Smooth muscle cell (in vitro differentiated cells): Measurements from ENCODE around the gene NCS1. TPM values are rescaled to one million over a fixed set of nuclear protein-coding genes. Genes with fewer than 3 reads are reported as not detected.

Source experiments
- DNase-seq: peaks from one replicate; lab custom pipeline; 2025; ENCODE audit not compliant: unreplicated experiment; lab: John Stamatoyannopoulos, UW
- H2AFZ ChIP-seq: fragments of 200-600 bp; sonication (generic); 2 replicates; pipeline ENCODE4 v1.6.0; 2016; ENCODE audit warnings: antibody characterized with exemption, low read depth, mild to moderate bottlenecking
- H3F3A ChIP-seq: fragments of 200-600 bp; sonication (generic); 2 replicates; pipeline ENCODE4 v1.6.0; 2017; ENCODE audit warnings: antibody characterized with exemption, low read depth
- H3K27ac ChIP-seq: fragments of 200-600 bp; sonication (generic); 2 replicates; pipeline ENCODE4 v1.5.1; 2016; ENCODE audit warnings: low read depth, mild to moderate bottlenecking
- H3K27me3 ChIP-seq: fragments of 200-600 bp; sonication (generic); 2 replicates; pipeline ENCODE4 v1.6.1; 2016; ENCODE audit warnings: low read depth, mild to moderate bottlenecking
- H3K36me3 ChIP-seq: fragments of 200-600 bp; sonication (generic); 2 replicates; pipeline ENCODE4 v1.5.1; 2016; ENCODE audit warnings: low read depth
- H3K4me1 ChIP-seq: fragments of 200-600 bp; sonication (generic); 2 replicates; pipeline ENCODE4 v1.5.1; 2016; ENCODE audit warnings: low read depth
- H3K4me2 ChIP-seq: fragments of 200-600 bp; sonication (generic); 2 replicates; pipeline ENCODE4 v1.6.0; 2016; ENCODE audit warnings: mild to moderate bottlenecking
- H3K4me3 ChIP-seq: fragments of 200-600 bp; sonication (generic); 2 replicates; pipeline ENCODE4 v1.5.1; 2016; ENCODE audit warnings: mild to moderate bottlenecking
- H3K79me2 ChIP-seq: fragments of 200-600 bp; sonication (generic); 2 replicates; pipeline ENCODE4 v1.6.0; 2016; ENCODE audit warnings: low read depth, mild to moderate bottlenecking
- H3K9ac ChIP-seq: fragments of 200-600 bp; sonication (generic); 2 replicates; pipeline ENCODE4 v1.6.0; 2016; ENCODE audit warnings: low read depth
- H3K9me3 ChIP-seq: fragments of 200-600 bp; sonication (generic); replicated peaks from 2 replicates; pipeline ENCODE4 v1.5.1; 2016; ENCODE audit warnings: low read depth
- H4K20me1 ChIP-seq: fragments of 200-600 bp; sonication (generic); 2 replicates; pipeline ENCODE4 v1.6.0; 2016; ENCODE audit warnings: low read depth
- WGBS: methylation state at CpG from one replicate; pipeline ENCODE4 v1.1.7; 2016; ENCODE audit warnings: low lambda C conversion rate; 5-methylcytosine and 5-hydroxymethylcytosine counted together
- polyA plus RNA-seq: library from polyadenylated mRNA; unstranded; fragments of >200 nt; fragmentation: Nextera tagmentation; extraction: Ambion mirVana; gene quantifications from 2 replicates; pipeline ENCODE4 v1.2.1, GENCODE V29; 2016
- total RNA-seq: library from RNA; depleted of rRNA; stranded (reverse); fragments of >200 nt; gene quantifications from 2 replicates; pipeline ENCODE4 v1.2.3, GENCODE V29; 2014
- TF ChIP-seq, protein P1 (sequence below): fragments of 200-600 bp; sonication (generic); IDR thresholded peaks from 2 replicates; pipeline ENCODE4 v1.5.1; 2017; ENCODE audit warnings: borderline replicate concordance, mild to moderate bottlenecking, antibody characterized with exemption; ENCODE audit not compliant: insufficient read depth, poor library complexity, severe bottlenecking

The NCS1 gene
- total and polyA plus RNA-seq, 2 experiments from 2014 or later = 28.0 to 59.3 TPM

- H3K79me2 ChIP-seq = peaks cover 53% of the 10 kb centered on the region
- no peak overlapping the region for H3K9ac ChIP-seq
- no peak for DNase-seq
- H3K27me3 ChIP-seq = no peaks in the 10 kb centered on the region
- H3K4me2 ChIP-seq = no peak overlapping the region
- H4K20me1 ChIP-seq = peaks cover 84% of the 10 kb centered on the region
- no peak overlapping the region for H3K27ac ChIP-seq
- no peaks in the 10 kb centered on the region for H3K4me1 ChIP-seq
- H3K9me3 ChIP-seq = no peaks in the 10 kb centered on the region
- 90% methylated on average over 17 of the region's 17 CpGs for WGBS
- TF ChIP-seq, protein P1, sequence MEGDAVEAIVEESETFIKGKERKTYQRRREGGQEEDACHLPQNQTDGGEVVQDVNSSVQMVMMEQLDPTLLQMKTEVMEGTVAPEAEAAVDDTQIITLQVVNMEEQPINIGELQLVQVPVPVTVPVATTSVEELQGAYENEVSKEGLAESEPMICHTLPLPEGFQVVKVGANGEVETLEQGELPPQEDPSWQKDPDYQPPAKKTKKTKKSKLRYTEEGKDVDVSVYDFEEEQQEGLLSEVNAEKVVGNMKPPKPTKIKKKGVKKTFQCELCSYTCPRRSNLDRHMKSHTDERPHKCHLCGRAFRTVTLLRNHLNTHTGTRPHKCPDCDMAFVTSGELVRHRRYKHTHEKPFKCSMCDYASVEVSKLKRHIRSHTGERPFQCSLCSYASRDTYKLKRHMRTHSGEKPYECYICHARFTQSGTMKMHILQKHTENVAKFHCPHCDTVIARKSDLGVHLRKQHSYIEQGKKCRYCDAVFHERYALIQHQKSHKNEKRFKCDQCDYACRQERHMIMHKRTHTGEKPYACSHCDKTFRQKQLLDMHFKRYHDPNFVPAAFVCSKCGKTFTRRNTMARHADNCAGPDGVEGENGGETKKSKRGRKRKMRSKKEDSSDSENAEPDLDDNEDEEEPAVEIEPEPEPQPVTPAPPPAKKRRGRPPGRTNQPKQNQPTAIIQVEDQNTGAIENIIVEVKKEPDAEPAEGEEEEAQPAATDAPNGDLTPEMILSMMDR = no peak
- no peak overlapping the region for H3K4me3 ChIP-seq
- H2AFZ ChIP-seq = no peak overlapping the region
- no peaks in the 10 kb centered on the region for H3K36me3 ChIP-seq
- H3F3A ChIP-seq = no peaks in the 10 kb centered on the region
These were observed 28.0 kb downstream of the NCS1 start for GRCh38 chr9:130200038-130200849.

DNA sequence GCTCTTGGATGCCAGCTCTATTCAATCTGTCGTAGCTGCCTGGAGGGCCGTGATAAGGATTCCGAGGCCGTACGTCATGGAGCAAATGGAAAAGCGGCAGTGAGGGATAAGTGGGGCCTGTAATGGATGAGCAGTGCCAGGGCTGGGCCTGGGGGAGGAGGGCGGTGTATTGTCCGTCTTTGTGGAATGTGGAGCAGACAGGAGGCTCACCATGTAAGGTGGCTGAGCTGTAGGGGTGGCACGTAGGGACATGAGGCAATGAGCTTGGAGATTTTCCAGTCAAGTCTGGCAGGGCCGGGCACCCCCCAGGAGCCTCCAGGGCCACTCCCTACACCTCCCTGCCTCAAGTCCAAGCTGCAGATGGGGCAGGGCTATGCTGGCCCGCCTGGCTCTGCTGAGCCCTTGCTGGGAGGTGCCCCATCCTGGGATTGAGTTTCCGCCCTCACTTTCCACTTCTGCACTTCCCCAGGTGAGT, 29.2 kb downstream of the NCS1 start:
- H3K36me3 ChIP-seq = no peaks in the 10 kb centered on the region
- H3K4me3 ChIP-seq = no peak overlapping the region
- WGBS = 95% methylated on average over 12 of the region's 12 CpGs
- H3K79me2 ChIP-seq = peaks cover 41% of the 10 kb centered on the region
- DNase-seq = no peak
- H3K9me3 ChIP-seq = no peaks in the 10 kb centered on the region
- H3K27ac ChIP-seq = no peak overlapping the region
- H3K9ac ChIP-seq = no peak overlapping the region
- H2AFZ ChIP-seq = no peak overlapping the region
- no peaks in the 10 kb centered on the region for H3F3A ChIP-seq
- no peaks in the 10 kb centered on the region for H3K27me3 ChIP-seq
- H3K4me2 ChIP-seq = no peak overlapping the region
- TF ChIP-seq, protein P1 = no peak
- H4K20me1 ChIP-seq = peaks cover 81% of the 10 kb centered on the region
- no peaks in the 10 kb centered on the region for H3K4me1 ChIP-seq

- no peak overlapping the region for H3K27ac ChIP-seq
- H3K4me2 ChIP-seq = no peak overlapping the region
- H3K9me3 ChIP-seq = no peaks in the 10 kb centered on the region
- H3K36me3 ChIP-seq = no peaks in the 10 kb centered on the region
- H3F3A ChIP-seq = no peaks in the 10 kb centered on the region
- H3K4me3 ChIP-seq = no peak overlapping the region
- no peaks in the 10 kb centered on the region for H3K27me3 ChIP-seq
- DNase-seq = no peak
- TF ChIP-seq, protein P1 = no peak
- no peaks in the 10 kb centered on the region for H3K4me1 ChIP-seq
- peaks cover 81% of the 10 kb centered on the region for H4K20me1 ChIP-seq
- no peak overlapping the region for H3K9ac ChIP-seq
- H2AFZ ChIP-seq = no peak overlapping the region
- WGBS = 89% methylated on average over 8 of the region's 8 CpGs
- peaks cover 35% of the 10 kb centered on the region for H3K79me2 ChIP-seq
These were observed 29.8 kb downstream of the NCS1 start for GRCh38 chr9:130201974-130202373.

DNA sequence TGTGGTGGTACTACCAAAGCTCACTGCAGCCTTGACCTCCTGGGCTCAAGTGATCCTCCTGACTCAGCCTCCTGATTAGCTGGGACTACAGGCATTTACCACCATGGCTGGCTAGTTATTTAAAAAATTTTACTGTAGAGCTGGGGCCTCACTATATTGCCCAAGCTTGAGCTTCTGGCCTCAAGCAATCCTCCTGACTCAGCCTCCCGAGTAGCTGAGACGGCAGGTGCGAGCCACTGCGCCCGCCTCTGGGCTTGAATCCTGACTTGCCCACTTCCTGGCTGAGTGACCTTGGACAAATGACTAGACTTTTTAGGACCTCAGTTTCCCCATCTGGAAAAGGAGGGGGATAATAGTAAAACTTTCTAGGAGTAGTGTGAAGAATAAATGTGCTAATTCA, 32.1 kb downstream of the NCS1 start:
- DNase-seq = no peak
- no peak overlapping the region for H3K27ac ChIP-seq
- no peaks in the 10 kb centered on the region for H3F3A ChIP-seq
- no peak overlapping the region for H3K4me2 ChIP-seq
- H3K9ac ChIP-seq = no peak overlapping the region
- WGBS = 96% methylated on average over 5 of the region's 5 CpGs
- peaks cover 72% of the 10 kb centered on the region for H4K20me1 ChIP-seq
- peaks cover 17% of the 10 kb centered on the region for H3K79me2 ChIP-seq
- TF ChIP-seq, protein P1 = no peak
- H2AFZ ChIP-seq = no peak overlapping the region
- H3K27me3 ChIP-seq = no peaks in the 10 kb centered on the region
- no peaks in the 10 kb centered on the region for H3K36me3 ChIP-seq
- no peaks in the 10 kb centered on the region for H3K4me1 ChIP-seq
- no peak overlapping the region for H3K4me3 ChIP-seq
- H3K9me3 ChIP-seq = no peaks in the 10 kb centered on the region
